IgD-negative memory B cell (primary cell): ENCODE measurements around the gene USP37. TPM values are rescaled to one million over a fixed set of nuclear protein-coding genes. Genes with fewer than 3 reads are reported as not detected.

ENCODE experiments used
- H3K27ac Mint-ChIP-seq, 3 donors: one replicate each; pipeline ENCODE4 v1.8.0; 2020 to 2022; ENCODE audit warnings: mild to moderate bottlenecking in 3 of 3, mixed read lengths in 3 of 3, moderate library complexity in 1 of 3
- H3K27me3 Mint-ChIP-seq: one replicate; pipeline ENCODE4 v1.8.0; 2021; ENCODE audit warnings: mixed read lengths
- H3K36me3 Mint-ChIP-seq: one replicate; pipeline ENCODE4 v1.8.0; 2020; ENCODE audit warnings: mild to moderate bottlenecking, mixed read lengths
- H3K4me1 Mint-ChIP-seq, 3 donors: one replicate each; pipeline ENCODE4 v1.8.0; 2020 to 2022; ENCODE audit warnings: mixed read lengths in 3 of 3, mild to moderate bottlenecking in 1 of 3
- H3K4me3 Mint-ChIP-seq, 4 donors: one replicate each; pipeline ENCODE4 v1.8.0; 2020 to 2022; ENCODE audit warnings: mild to moderate bottlenecking in 4 of 4, mixed read lengths in 4 of 4, moderate library complexity in 3 of 4
- H3K9me3 Mint-ChIP-seq, 3 donors: one replicate each; pipeline ENCODE4 v1.8.0; 2020 to 2021; ENCODE audit warnings: mixed read lengths in 3 of 3, mild to moderate bottlenecking in 1 of 3
- polyA plus RNA-seq: library from polyadenylated mRNA; unstranded; fragments of 300-500 nt; fragmentation: Illumina TruSeq; gene quantifications from one replicate; pipeline ENCODE4 v1.2.3, GENCODE V29; 2021

Gene USP37
- polyA plus RNA-seq, 1 donor from 2014 or later = 9.8 TPM

GRCh38 chr2:218476676-218477075 lies 91.5 kb downstream of the USP37 start:
- H3K27ac Mint-ChIP-seq = no peak overlapping the region
- H3K36me3 Mint-ChIP-seq = peaks cover 7% of the 10 kb centered on the region
- no peaks in the 10 kb centered on the region for H3K9me3 Mint-ChIP-seq
- peak overlapping the region in 1 of 4 donors; percentile 25 for H3K4me3 Mint-ChIP-seq
- peaks cover 7 to 15% (median 8%) of the 10 kb centered on the region in 3 donors for H3K4me1 Mint-ChIP-seq
- H3K27me3 Mint-ChIP-seq = no peaks in the 10 kb centered on the region

DNA sequence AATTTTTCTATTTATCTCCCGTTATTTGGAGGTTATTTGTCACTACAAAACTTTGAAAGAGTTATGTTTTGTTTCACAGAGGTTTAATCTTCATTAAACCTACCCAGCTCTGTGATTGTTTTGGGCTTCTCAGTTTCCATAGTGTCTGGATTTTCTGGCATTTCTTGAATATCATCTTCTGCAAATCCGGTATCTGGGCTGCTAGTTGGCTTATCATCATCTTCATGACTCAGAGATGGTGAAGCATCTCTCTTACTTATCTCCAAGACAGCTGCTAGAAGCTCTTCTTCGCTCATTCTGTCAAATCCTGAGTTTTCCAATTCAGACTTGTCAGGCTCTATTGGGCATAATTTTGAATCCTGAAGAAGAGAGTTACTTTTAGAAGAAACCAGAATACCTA lies 93.6 kb downstream of the USP37 start:
- H3K27ac Mint-ChIP-seq = no peak overlapping the region
- H3K27me3 Mint-ChIP-seq = no peaks in the 10 kb centered on the region
- H3K9me3 Mint-ChIP-seq = no peaks in the 10 kb centered on the region
- H3K4me3 Mint-ChIP-seq = no peak overlapping the region
- H3K4me1 Mint-ChIP-seq = peaks cover 23 to 25% (median 24%) of the 10 kb centered on the region in 3 donors
- H3K36me3 Mint-ChIP-seq = peaks cover 4% of the 10 kb centered on the region

DNA sequence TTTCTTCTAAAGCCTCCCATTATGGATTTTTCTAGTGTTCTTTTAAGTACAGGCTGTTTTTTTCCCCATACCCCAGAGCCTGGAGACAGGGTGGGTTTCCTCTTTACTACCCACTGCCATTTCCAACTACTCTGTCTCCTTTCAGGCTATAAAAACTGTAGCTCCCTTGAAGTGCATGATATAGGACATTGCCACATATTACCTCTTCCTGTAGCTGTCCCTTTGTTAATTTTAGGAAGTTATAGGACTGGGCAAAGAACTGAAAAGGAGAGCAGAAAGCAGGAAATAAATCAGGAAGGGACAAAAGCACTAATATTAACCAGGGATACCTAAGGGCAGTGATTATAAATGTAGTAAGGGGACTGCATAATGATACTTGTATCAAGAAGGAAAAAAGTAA lies 95.2 kb downstream of the USP37 start:
- H3K36me3 Mint-ChIP-seq = peaks cover 4% of the 10 kb centered on the region
- no peaks in the 10 kb centered on the region for H3K27me3 Mint-ChIP-seq
- H3K9me3 Mint-ChIP-seq = no peaks in the 10 kb centered on the region
- no peak overlapping the region for H3K4me3 Mint-ChIP-seq
- peaks cover 18 to 24% (median 23%) of the 10 kb centered on the region in 3 donors for H3K4me1 Mint-ChIP-seq
- no peak overlapping the region for H3K27ac Mint-ChIP-seq

GRCh38 chr2:218471982-218472381 lies 96.2 kb downstream of the USP37 start:
- Mint-ChIP-seq H3K27ac (peak overlapping the region in 1 of 3 donors; percentile 47), H3K4me3 (peak overlapping the region in 1 of 4 donors; percentile 59), H3K4me1 (peaks cover 18 to 24% (median 23%) of the 10 kb centered on the region in 3 donors), H3K36me3 (peaks cover 4% of the 10 kb centered on the region), H3K9me3 (no peaks in the 10 kb centered on the region), H3K27me3 (no peaks in the 10 kb centered on the region)

DNA sequence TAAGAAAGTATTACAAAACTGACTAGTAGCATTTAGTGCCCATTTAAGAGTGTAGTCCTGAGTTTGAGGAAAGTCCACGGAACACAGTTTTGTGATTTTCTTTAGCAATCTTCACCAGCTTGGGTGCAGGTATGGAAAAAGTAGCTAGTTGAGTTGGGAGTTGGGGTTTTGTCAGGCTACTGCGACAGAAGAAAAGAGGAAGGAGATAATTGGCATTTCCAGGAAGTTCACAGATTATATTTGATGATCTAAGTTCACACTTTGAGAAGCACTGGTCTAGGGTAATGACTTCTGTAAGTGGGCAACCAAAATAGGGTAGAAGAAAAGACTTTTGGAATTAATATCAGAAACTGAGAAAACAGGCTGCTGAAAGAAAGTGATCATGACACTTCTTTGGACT lies 97.1 kb downstream of the USP37 start:
- Mint-ChIP-seq H3K36me3 (peaks cover 4% of the 10 kb centered on the region), H3K4me3 (peak overlapping the region in 1 of 4 donors; percentile 83), H3K9me3 (no peaks in the 10 kb centered on the region), H3K4me1 (peaks cover 21 to 24% (median 23%) of the 10 kb centered on the region in 3 donors), H3K27me3 (no peaks in the 10 kb centered on the region), H3K27ac (peak overlapping the region in 2 of 3 donors; percentile 2 to 46)

DNA sequence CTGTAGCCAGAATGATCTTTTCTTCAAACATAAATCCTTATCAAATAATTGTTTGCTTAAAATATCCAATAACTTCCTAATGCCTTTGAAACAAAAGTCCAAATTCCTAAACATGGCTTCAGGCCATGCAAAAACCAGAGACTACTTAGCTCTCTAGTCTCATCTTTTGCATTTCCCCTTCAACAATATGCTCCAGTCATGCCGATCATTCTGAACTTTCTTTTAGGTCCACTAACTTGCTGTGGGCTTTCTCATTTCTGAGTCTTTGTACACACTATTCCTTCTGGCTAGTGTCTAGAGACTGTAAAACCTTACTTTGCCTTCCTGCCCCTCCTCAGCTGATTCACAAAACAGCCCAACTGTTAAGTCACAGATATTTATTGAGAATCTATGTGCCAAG lies 97.7 kb downstream of the USP37 start:
- H3K4me1 Mint-ChIP-seq = peaks cover 23 to 24% (median 23%) of the 10 kb centered on the region in 3 donors
- H3K4me3 Mint-ChIP-seq = no peak overlapping the region
- no peaks in the 10 kb centered on the region for H3K9me3 Mint-ChIP-seq
- peak overlapping the region in 2 of 3 donors; percentile 2 to 65 for H3K27ac Mint-ChIP-seq
- no peaks in the 10 kb centered on the region for H3K27me3 Mint-ChIP-seq
- H3K36me3 Mint-ChIP-seq = peaks cover 4% of the 10 kb centered on the region

GRCh38 chr2:218465987-218466633 lies 102.0 kb downstream of the USP37 start:
- Mint-ChIP-seq H3K4me3 (no peak overlapping the region), H3K27ac (peak overlapping the region in 1 of 3 donors; percentile 2), H3K4me1 (peaks cover 15 to 16% (median 15%) of the 10 kb centered on the region in 3 donors), H3K36me3 (no peaks in the 10 kb centered on the region), H3K9me3 (no peaks in the 10 kb centered on the region), H3K27me3 (no peaks in the 10 kb centered on the region)

GRCh38 chr2:218458598-218458997 lies 109.6 kb downstream of the USP37 start:
- Mint-ChIP-seq H3K9me3 (peaks cover 0 to 10% (median 5%) of the 10 kb centered on the region in 3 donors), H3K4me3 (no peak overlapping the region), H3K36me3 (peaks cover 10% of the 10 kb centered on the region), H3K27ac (no peak overlapping the region), H3K27me3 (no peaks in the 10 kb centered on the region), H3K4me1 (peaks cover 0 to 4% (median 1%) of the 10 kb centered on the region in 3 donors)

DNA sequence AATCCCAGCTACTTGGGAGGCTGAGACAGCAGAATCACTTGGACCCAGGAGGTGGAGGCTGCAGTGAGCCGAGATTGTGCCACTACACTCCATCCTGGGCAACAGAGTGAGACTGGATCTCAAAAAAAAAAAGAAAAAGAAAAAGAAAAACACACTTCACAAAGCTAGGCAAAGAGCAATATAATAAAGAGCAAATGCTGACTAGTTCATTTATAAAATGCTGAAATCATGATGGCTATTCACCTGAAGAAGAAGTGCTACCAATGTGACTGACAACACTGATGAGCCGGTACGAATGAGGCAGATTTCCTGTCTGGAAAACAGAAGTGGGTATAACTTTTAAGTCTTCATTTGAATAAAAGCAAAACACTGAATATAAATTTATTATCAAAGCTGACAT lies 111.3 kb downstream of the USP37 start:
- Mint-ChIP-seq H3K4me3 (no peak overlapping the region), H3K9me3 (peaks cover 0 to 10% (median 5%) of the 10 kb centered on the region in 3 donors), H3K27ac (peak overlapping the region in 1 of 3 donors; percentile 27), H3K36me3 (peaks cover 10% of the 10 kb centered on the region), H3K27me3 (no peaks in the 10 kb centered on the region), H3K4me1 (peaks cover 0 to 4% (median 1%) of the 10 kb centered on the region in 3 donors)

DNA sequence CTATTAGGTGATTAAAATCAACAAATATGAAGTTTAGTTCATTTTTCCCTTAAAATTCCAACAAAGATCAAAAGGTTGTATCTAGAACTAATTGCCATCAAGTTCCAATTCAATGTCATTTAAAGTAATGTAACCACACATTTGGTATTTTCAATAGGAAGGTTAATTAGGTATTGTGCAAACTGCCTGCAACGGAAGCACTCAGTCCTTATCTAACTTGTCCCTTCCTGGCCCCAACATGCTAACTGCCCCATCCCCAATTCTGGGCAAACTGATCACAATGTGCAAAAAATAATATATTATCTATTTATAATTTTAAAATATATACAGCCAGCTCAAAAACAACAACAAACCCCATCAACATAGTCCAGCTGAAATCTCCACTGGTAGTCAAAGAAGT lies 116.1 kb downstream of the USP37 start:
- no peak overlapping the region for H3K27ac Mint-ChIP-seq
- no peak overlapping the region for H3K4me3 Mint-ChIP-seq
- H3K9me3 Mint-ChIP-seq = peaks cover 0 to 10% (median 5%) of the 10 kb centered on the region in 3 donors
- H3K4me1 Mint-ChIP-seq = peaks cover 0 to 3% (median 1%) of the 10 kb centered on the region in 3 donors
- peaks cover 12% of the 10 kb centered on the region for H3K36me3 Mint-ChIP-seq
- H3K27me3 Mint-ChIP-seq = no peaks in the 10 kb centered on the region

DNA sequence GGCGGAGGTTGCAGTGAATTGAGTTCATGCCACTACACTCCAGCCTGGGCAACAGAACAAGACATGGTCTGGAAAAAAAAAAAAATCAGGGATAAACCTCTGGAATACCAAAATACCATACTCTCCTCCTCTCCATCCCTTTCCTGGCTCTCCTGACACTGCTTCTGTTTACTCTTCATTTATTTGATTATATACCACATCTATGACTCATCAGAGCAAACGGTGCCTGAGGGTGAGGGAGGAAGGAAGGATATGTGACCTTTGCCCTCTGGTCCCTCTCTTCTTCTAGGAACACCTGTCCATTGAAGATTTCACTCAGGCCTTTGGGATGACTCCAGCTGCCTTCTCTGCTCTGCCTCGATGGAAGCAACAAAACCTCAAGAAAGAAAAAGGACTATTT lies 119.2 kb downstream of the USP37 start:
- Mint-ChIP-seq H3K27me3 (no peaks in the 10 kb centered on the region), H3K4me3 (no peak overlapping the region), H3K27ac (no peak overlapping the region)

GRCh38 chr2:218447072-218447471 lies 121.1 kb downstream of the USP37 start:
- Mint-ChIP-seq H3K36me3 (peaks cover 2% of the 10 kb centered on the region), H3K4me3 (no peak overlapping the region), H3K4me1 (peaks cover 0 to 1% (median 0%) of the 10 kb centered on the region in 3 donors), H3K9me3 (no peaks in the 10 kb centered on the region), H3K27me3 (no peaks in the 10 kb centered on the region), H3K27ac (no peak overlapping the region)

More for the DNA sequence above, 119.2 kb downstream of the USP37 start:
- no peaks in the 10 kb centered on the region for H3K4me1 Mint-ChIP-seq
- H3K9me3 Mint-ChIP-seq = no peaks in the 10 kb centered on the region
- peaks cover 3% of the 10 kb centered on the region for H3K36me3 Mint-ChIP-seq

- Mint-ChIP-seq H3K4me1 (peaks cover 0 to 1% (median 0%) of the 10 kb centered on the region in 3 donors), H3K36me3 (peaks cover 2% of the 10 kb centered on the region), H3K4me3 (no peak overlapping the region)
Observed at GRCh38 chr2:218446547-218446946, 121.6 kb downstream of the USP37 start.

DNA sequence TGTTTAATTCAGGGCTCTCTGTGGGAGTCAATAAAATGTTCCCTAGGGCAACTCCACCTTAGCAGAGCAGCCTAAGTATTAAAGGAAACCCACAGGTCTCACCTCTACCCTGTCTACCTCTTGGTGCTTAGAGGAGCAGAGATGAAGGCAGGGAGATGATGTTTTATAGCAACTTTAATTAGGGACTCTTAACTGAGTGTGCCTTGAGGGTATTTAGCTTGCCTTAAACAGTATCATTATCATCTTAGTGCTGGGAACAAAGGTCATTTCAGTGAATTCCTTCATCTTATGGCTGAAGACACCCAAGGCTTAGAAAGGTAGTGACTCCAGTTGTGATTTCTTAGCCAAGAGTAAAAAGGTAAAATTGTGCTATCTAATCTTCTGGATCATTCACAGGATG lies 122.5 kb downstream of the USP37 start:
- Mint-ChIP-seq H3K4me1 (peaks cover 0 to 1% (median 0%) of the 10 kb centered on the region in 3 donors), H3K27ac (no peak overlapping the region), H3K4me3 (no peak overlapping the region), H3K36me3 (peaks cover 2% of the 10 kb centered on the region), H3K9me3 (no peaks in the 10 kb centered on the region), H3K27me3 (no peaks in the 10 kb centered on the region)

More at GRCh38 chr2:218446547-218446946, 121.6 kb downstream of the USP37 start:
- H3K27ac Mint-ChIP-seq = no peak overlapping the region
- no peaks in the 10 kb centered on the region for H3K27me3 Mint-ChIP-seq
- no peaks in the 10 kb centered on the region for H3K9me3 Mint-ChIP-seq

GRCh38 chr2:218444692-218445357 lies 123.3 kb downstream of the USP37 start:
- no peak overlapping the region for H3K27ac Mint-ChIP-seq
- H3K4me1 Mint-ChIP-seq = peaks cover 0 to 1% (median 0%) of the 10 kb centered on the region in 3 donors

More at GRCh38 chr2:218444692-218445357, 123.3 kb downstream of the USP37 start:
- no peaks in the 10 kb centered on the region for H3K27me3 Mint-ChIP-seq
- no peaks in the 10 kb centered on the region for H3K9me3 Mint-ChIP-seq
- no peak overlapping the region for H3K4me3 Mint-ChIP-seq
- peaks cover 2% of the 10 kb centered on the region for H3K36me3 Mint-ChIP-seq
